SK-N-SH (cell line): ENCODE results near the gene ZNF214.

ENCODE experiments used
- CHD2 ChIP-seq: fragments of 150-350 bp; IDR thresholded peaks from 2 replicates; pipeline ENCODE4 v1.6.1; 2018; ENCODE audit warnings: low read length; ENCODE audit not compliant: partially characterized antibody
- CTCF ChIP-seq: fragments of 200-600 bp; sonication (generic); IDR thresholded peaks from 2 replicates; pipeline ENCODE4 v1.6.1; 2017; ENCODE audit warnings: antibody characterized with exemption, mild to moderate bottlenecking, moderate library complexity
- EP300 ChIP-seq, 2 experiments: IDR thresholded peaks; 2 replicates each; pipeline versions ENCODE4 v1.4.0 to v1.6.1; 2012; ENCODE audit warnings: borderline replicate concordance in 1 of 2, low read depth in 1 of 2, low read length in 1 of 2
- EZH2phosphoT487 ChIP-seq: fragments of 200-600 bp; sonication (generic); IDR thresholded peaks from 2 replicates; pipeline ENCODE4 v1.6.1; 2017; ENCODE audit warnings: low read depth, mixed run types, mild to moderate bottlenecking, antibody characterized with exemption, moderate library complexity, borderline replicate concordance
- GABPA ChIP-seq: IDR thresholded peaks from 2 replicates; pipeline ENCODE4 v1.4.0; 2012; ENCODE audit warnings: low read depth, mild to moderate bottlenecking
- JUND ChIP-seq: IDR thresholded peaks from 2 replicates; pipeline ENCODE4 v1.4.0; 2012
- POLR2AphosphoS5 ChIP-seq: IDR thresholded peaks from 2 replicates; pipeline ENCODE4 v1.6.1; 2012; ENCODE audit warnings: low read depth, low read length
- REST ChIP-seq: IDR thresholded peaks from 2 replicates; pipeline ENCODE4 v1.6.1; 2012; ENCODE audit warnings: mild to moderate bottlenecking, low read depth, low read length, moderate library complexity
- TEAD4 ChIP-seq: IDR thresholded peaks from 2 replicates; pipeline ENCODE4 v1.4.0; 2012; ENCODE audit warnings: mild to moderate bottlenecking, borderline replicate concordance; ENCODE audit not compliant: insufficient read depth
- USF1 ChIP-seq: IDR thresholded peaks from 2 replicates; pipeline ENCODE4 v1.4.0; 2012; ENCODE audit warnings: low read depth, borderline replicate concordance
- YY1 ChIP-seq: IDR thresholded peaks from 2 replicates; pipeline ENCODE4 v1.4.0; 2012; ENCODE audit warnings: low read depth, mild to moderate bottlenecking

- TF ChIP-seq JUND (no peak), EZH2phosphoT487 (no peak), YY1 (no peak), POLR2AphosphoS5 (no peak), CTCF (no peak), EP300 (IDR thresholded peaks at IDR 0.05; ENCODE audit: borderline replicate concordance in 1 of 2, low read depth in 1 of 2, low read length in 1 of 2) (no peak), TEAD4 (no peak), USF1 (no peak), CHD2 (no peak), GABPA (no peak), REST (no peak)
Measured at GRCh38 chr11:7019500-7020182, 505 bp downstream of the ZNF214 start.
